ENCODE results near the gene C1S.
"Not testable (repeated sequence)": the region's sequence is repeated elsewhere in the genome, so short reads cannot be mapped to it uniquely, and the experiment has no call there.

C1S gene

GRCh38 chr12:7092986-7093460, 32.5 kb downstream of the C1S start:
- H3K27me3 Mint-ChIP-seq: peaks cover 19% of the 10 kb centered on the region
- H3K9me3 Mint-ChIP-seq: no peaks in the 10 kb centered on the region
- CTCF ChIA-PET: interaction anchor here (0.7 to 2.7 kb wide), 12 partner anchors 16 to 224 kb away, joined by 3 to 15 read pairs (median 4); partner anchors contain the start of genes C1RL and LPCAT3
- peaks cover 13% of the 10 kb centered on the region for H3K4me1 Mint-ChIP-seq
- H3K27ac Mint-ChIP-seq: no peak overlapping the region
- H3K4me3 Mint-ChIP-seq: no peak overlapping the region
- peaks cover 1% of the 10 kb centered on the region for H3K36me3 Mint-ChIP-seq
- DNase-seq: no peak

- Mint-ChIP-seq H3K4me1 (peaks cover 13% of the 10 kb centered on the region), H3K4me3 (no peak overlapping the region), H3K27me3 (peaks cover 19% of the 10 kb centered on the region), H3K27ac (no peak overlapping the region), H3K9me3 (no peaks in the 10 kb centered on the region), H3K36me3 (peaks cover 4% of the 10 kb centered on the region)
- no peak for DNase-seq
- CTCF ChIA-PET: interaction anchor here (0.7 to 2.7 kb wide), 11 partner anchors 12 to 224 kb away, joined by 3 to 15 read pairs (median 4); partner anchors contain the start of genes C1RL and LPCAT3
These were observed 33.0 kb downstream of the C1S start for GRCh38 chr12:7093486-7093885.

GRCh38 chr12:7093892-7094291, 33.4 kb downstream of the C1S start:
- no peak for DNase-seq
- Mint-ChIP-seq H3K4me3 (no peak overlapping the region), H3K27me3 (peaks cover 18% of the 10 kb centered on the region), H3K36me3 (peaks cover 7% of the 10 kb centered on the region), H3K27ac (no peak overlapping the region), H3K9me3 (no peaks in the 10 kb centered on the region), H3K4me1 (peaks cover 13% of the 10 kb centered on the region)
- CTCF ChIA-PET: interaction anchor here (0.7 to 2.7 kb wide), 7 partner anchors 11 to 169 kb away, joined by 3 to 15 read pairs (median 5); partner anchors contain the start of genes C1RL and LPCAT3

- CTCF ChIA-PET: interaction anchor here (0.5 to 1.5 kb wide), 3 partner anchors 11 to 151 kb away, joined by 3 to 6 read pairs (median 5); no protein-coding TSS in a partner anchor
- H3K4me1 Mint-ChIP-seq: peaks cover 13% of the 10 kb centered on the region
- no peaks in the 10 kb centered on the region for H3K9me3 Mint-ChIP-seq
- peaks cover 16% of the 10 kb centered on the region for H3K36me3 Mint-ChIP-seq
- no peak overlapping the region for H3K27ac Mint-ChIP-seq
- H3K27me3 Mint-ChIP-seq: peaks cover 7% of the 10 kb centered on the region
- no peak for DNase-seq
- no peak overlapping the region for H3K4me3 Mint-ChIP-seq
These were observed 35.8 kb downstream of the C1S start for GRCh38 chr12:7096006-7096932.

- Mint-ChIP-seq H3K27ac (no peak overlapping the region), H3K27me3 (peaks cover 7% of the 10 kb centered on the region), H3K36me3 (peaks cover 18% of the 10 kb centered on the region), H3K4me1 (peaks cover 8% of the 10 kb centered on the region), H3K9me3 (no peaks in the 10 kb centered on the region), H3K4me3 (no peak overlapping the region)
- DNase-seq: no peak
- CTCF ChIA-PET: no interaction called here
These were observed 36.5 kb downstream of the C1S start for GRCh38 chr12:7096979-7097378.

GRCh38 chr12:7099290-7099996, 38.9 kb downstream of the C1S start:
- H3K4me3 Mint-ChIP-seq: no peak overlapping the region
- no peak for DNase-seq
- CTCF ChIA-PET: interaction anchor here (0.6 kb wide), 1 partner anchor 41 kb away, joined by 3 read pairs; no protein-coding TSS in a partner anchor
- no peaks in the 10 kb centered on the region for H3K9me3 Mint-ChIP-seq
- H3K27ac Mint-ChIP-seq: no peak overlapping the region
- peaks cover 40% of the 10 kb centered on the region for H3K36me3 Mint-ChIP-seq
- H3K4me1 Mint-ChIP-seq: peaks cover 18% of the 10 kb centered on the region
- no peaks in the 10 kb centered on the region for H3K27me3 Mint-ChIP-seq

GRCh38 chr12:7100239-7100638, 39.7 kb downstream of the C1S start:
- H3K4me3 Mint-ChIP-seq: no peak overlapping the region
- H3K9me3 Mint-ChIP-seq: no peaks in the 10 kb centered on the region
- no peaks in the 10 kb centered on the region for H3K27me3 Mint-ChIP-seq
- peaks cover 46% of the 10 kb centered on the region for H3K36me3 Mint-ChIP-seq
- no peak overlapping the region for H3K27ac Mint-ChIP-seq
- no peak for DNase-seq
- CTCF ChIA-PET: no interaction called here
- H3K4me1 Mint-ChIP-seq: peaks cover 21% of the 10 kb centered on the region

- H3K36me3 Mint-ChIP-seq: peaks cover 55% of the 10 kb centered on the region
- peaks cover 8% of the 10 kb centered on the region for H3K9me3 Mint-ChIP-seq
- H3K27me3 Mint-ChIP-seq: no peaks in the 10 kb centered on the region
- DNase-seq: no peak
- H3K4me3 Mint-ChIP-seq: no peak overlapping the region
- H3K4me1 Mint-ChIP-seq: peaks cover 29% of the 10 kb centered on the region
- H3K27ac Mint-ChIP-seq: no peak overlapping the region
- CTCF ChIA-PET: no interaction called here
These were observed 40.7 kb downstream of the C1S start for GRCh38 chr12:7101047-7101693.

- H3K36me3 Mint-ChIP-seq: peaks cover 60% of the 10 kb centered on the region
- DNase-seq: no peak
- peaks cover 35% of the 10 kb centered on the region for H3K4me1 Mint-ChIP-seq
- H3K27ac Mint-ChIP-seq: no peak overlapping the region
- H3K27me3 Mint-ChIP-seq: no peaks in the 10 kb centered on the region
- CTCF ChIA-PET: interaction anchor here (1.9 kb wide), 1 partner anchor 11 kb away, joined by 14 read pairs; no protein-coding TSS in a partner anchor
- no peak overlapping the region for H3K4me3 Mint-ChIP-seq
- H3K9me3 Mint-ChIP-seq: peaks cover 12% of the 10 kb centered on the region
These were observed 41.2 kb downstream of the C1S start for GRCh38 chr12:7101694-7102131.

GRCh38 chr12:7102582-7102981, 42.1 kb downstream of the C1S start:
- CTCF ChIA-PET: interaction anchor here (0.6 to 1.9 kb wide), 4 partner anchors 10 to 236 kb away, joined by 3 to 14 read pairs (median 3); no protein-coding TSS in a partner anchor
- no peak overlapping the region for H3K27ac Mint-ChIP-seq

GRCh38 chr12:7103837-7104584, 43.5 kb downstream of the C1S start:
- no peak overlapping the region for H3K4me3 Mint-ChIP-seq
- peaks cover 49% of the 10 kb centered on the region for H3K4me1 Mint-ChIP-seq
- H3K9me3 Mint-ChIP-seq: peaks cover 12% of the 10 kb centered on the region
- peaks cover 67% of the 10 kb centered on the region for H3K36me3 Mint-ChIP-seq
- no peak for DNase-seq
- H3K27me3 Mint-ChIP-seq: no peaks in the 10 kb centered on the region
- H3K27ac Mint-ChIP-seq: no peak overlapping the region
- CTCF ChIA-PET: interaction anchor here (1.2 kb wide), 1 partner anchor 10 kb away, joined by 3 read pairs; no protein-coding TSS in a partner anchor

More at GRCh38 chr12:7102582-7102981, 42.1 kb downstream of the C1S start:
- no peaks in the 10 kb centered on the region for H3K27me3 Mint-ChIP-seq
- H3K9me3 Mint-ChIP-seq: peaks cover 12% of the 10 kb centered on the region
- DNase-seq: no peak
- H3K4me3 Mint-ChIP-seq: no peak overlapping the region
- peaks cover 40% of the 10 kb centered on the region for H3K4me1 Mint-ChIP-seq
- H3K36me3 Mint-ChIP-seq: peaks cover 64% of the 10 kb centered on the region

GRCh38 chr12:7106082-7106481, 45.6 kb downstream of the C1S start:
- no peak for DNase-seq
- Mint-ChIP-seq H3K4me1 (peaks cover 69% of the 10 kb centered on the region), H3K36me3 (peaks cover 58% of the 10 kb centered on the region), H3K27me3 (no peaks in the 10 kb centered on the region), H3K4me3 (peak overlapping the region; percentile 40), H3K9me3 (peaks cover 12% of the 10 kb centered on the region), H3K27ac (no peak overlapping the region)
- CTCF ChIA-PET: no interaction called here

GRCh38 chr12:7107181-7107580, 46.7 kb downstream of the C1S start:
- H3K9me3 Mint-ChIP-seq: peaks cover 12% of the 10 kb centered on the region
- not testable (repeated sequence) for DNase-seq, H3K27ac Mint-ChIP-seq, H3K27me3 Mint-ChIP-seq
- H3K4me3 Mint-ChIP-seq: peak overlapping the region; percentile 50
- peaks cover 54% of the 10 kb centered on the region for H3K36me3 Mint-ChIP-seq
- peaks cover 75% of the 10 kb centered on the region for H3K4me1 Mint-ChIP-seq
- CTCF ChIA-PET: interaction anchor here (0.6 to 3.0 kb wide), 9 partner anchors 11 to 374 kb away, joined by 3 to 22 read pairs (median 5); partner anchors contain the start of genes C12orf57, LPCAT3, RNU7-1 and SPSB2

Data from activated naive CD4-positive, alpha-beta T cell treated with anti-CD3 and anti-CD28 coated beads, Interleukin-2, amount 10 ng/mL, durations not matched to agents 7 days and 5 days (primary cell).